A204.1 (cell line): ENCODE data around the gene TBRG4.
"Not testable (repeated sequence)": the region's sequence is repeated elsewhere in the genome, so short reads cannot be mapped to it uniquely, and the experiment has no call there.

Experiments used
- FAIRE-seq: peaks from 2 replicates; lab custom pipeline; 2012; peaks lifted over from hg19 to GRCh38; lab: Jason Lieb, UNC

The TBRG4 gene

DNA sequence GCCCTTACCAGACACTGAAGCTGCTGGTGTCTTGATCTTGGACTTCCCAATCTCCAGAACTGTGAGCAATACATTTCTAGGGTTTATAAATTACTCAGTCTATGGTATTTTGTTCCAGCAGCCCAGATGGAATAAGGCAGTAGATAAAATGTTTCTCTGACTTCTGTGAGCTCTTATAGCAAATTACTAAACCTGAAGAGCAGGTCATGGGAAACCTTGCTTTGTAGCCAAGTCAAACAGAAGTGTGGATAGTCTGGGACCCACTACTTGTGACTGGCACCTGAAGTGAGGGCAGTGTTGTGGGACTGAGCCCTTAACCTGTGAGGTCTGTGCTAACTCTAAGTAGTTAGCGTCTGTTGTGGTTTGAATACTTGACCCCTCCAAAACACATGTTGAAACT is 4.6 kb upstream of the TBRG4 start:
- FAIRE-seq: no peak

DNA sequence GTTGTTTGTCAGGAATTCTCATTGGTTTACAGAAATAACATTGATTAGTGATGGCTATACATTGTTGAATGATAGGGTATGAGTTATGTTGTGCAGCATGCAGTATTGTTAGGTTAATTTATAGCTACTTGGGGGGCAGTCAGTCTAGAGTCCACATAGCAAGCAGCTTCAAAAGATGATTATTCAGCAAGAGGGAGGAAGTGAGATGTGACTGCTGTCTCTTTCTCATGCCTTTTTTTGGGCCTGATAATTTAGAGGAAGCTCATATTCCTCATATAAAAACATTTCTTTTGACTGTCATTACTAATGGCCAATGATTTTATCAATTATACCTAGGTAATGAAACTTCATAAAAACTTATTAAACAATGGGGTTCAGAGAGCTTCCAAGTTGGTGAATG is 3.4 kb upstream of the TBRG4 start:
- FAIRE-seq: no peak

DNA sequence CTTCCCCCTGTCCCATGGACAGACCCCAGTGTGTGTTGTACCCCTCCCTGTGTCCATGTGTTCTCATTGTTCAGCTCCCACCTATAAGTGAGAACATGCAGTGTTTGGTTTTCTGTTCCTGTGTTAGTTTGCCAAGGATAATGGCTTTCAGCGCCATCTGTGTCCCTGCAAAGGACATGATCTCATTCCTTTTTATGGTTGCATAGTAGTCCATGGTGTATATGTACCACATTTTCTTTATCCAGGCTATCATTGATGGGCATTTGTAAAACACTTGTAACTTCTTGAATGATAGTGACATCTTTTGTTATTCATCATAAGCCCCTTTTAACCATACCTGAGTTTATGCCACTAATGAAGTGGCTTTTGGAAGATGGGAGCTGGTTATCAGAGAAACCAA is 2.8 kb upstream of the TBRG4 start:
- FAIRE-seq: not testable (repeated sequence)

DNA sequence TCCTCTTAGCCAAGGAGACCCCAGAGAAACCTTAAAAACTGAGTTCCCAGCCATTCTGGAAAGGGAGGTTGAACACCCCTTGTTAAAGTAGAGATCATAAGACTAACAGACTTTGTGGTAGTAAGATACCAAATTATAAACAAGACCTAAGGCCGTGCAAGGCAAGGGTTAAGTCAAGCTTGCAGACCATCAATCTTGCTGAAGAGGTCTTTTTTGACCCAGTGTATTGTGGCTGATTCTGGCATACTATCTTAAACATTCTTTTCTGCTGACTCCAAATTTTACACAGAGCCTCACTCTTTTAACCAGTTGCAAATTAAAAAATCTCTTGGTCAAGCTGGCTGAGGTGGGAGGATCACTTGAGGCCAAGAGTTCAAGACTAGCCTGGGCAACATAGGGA is 1.2 kb upstream of the TBRG4 start:
- FAIRE-seq: no peak

DNA sequence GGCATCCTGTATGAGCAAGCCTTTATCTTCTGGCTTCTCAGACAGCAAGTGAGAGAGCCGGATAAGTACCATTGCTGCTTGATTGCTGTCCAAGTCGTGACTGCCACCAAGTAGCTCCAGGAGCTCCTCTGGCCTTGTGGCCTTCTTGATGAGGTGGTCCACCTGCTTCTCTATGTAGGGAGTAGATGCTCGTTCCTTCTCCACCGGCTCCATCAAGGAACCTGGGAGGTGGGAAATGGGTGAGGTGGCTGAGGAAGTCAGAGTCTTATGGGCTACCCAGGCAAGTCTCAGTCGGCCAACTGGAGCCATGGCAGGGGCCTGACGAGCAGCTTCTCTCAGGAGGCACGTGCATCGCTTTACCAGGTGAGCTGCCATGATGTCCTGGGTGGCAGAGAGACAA is 2.6 kb downstream of the TBRG4 start:
- no peak for FAIRE-seq

DNA sequence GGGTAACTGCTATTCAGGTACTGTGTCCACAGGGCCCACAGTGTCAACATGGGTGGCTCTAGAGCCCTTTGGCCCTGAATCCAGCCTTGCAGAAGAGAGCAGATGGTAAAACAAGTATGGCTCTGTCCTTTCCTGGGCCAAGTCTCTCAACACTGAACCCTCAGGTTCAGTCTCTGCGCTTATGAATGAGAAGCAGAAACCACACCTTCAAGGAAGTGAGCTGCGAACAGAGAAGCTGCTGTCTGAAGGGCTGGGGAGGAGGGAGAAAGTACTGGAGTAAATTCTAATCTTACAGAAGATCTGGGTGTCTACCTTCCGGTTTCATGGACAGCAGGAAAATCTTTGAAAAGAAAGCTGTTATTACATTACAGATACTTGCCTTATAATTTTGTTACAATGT is 4.1 kb downstream of the TBRG4 start:
- FAIRE-seq: no peak

DNA sequence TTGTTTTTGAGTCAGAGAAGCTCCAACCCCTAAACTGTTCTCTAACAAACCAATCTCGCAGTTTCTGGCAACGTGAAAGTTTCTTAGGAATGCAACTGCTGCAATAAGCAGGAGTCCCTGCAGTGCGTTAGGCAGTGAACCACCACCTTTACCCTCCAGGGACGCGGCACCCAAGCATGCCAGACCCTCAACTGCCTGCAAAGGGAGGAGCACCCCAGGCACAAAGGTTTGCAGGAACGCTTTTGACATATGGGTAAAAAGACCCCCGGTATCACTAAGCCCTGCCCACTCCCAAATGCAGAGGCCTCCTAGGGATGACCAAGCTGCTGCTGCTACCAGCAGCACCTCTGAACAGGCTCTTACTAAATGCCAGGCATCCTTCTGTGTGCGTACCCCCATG is 4.7 kb downstream of the TBRG4 start:
- FAIRE-seq: no peak

DNA sequence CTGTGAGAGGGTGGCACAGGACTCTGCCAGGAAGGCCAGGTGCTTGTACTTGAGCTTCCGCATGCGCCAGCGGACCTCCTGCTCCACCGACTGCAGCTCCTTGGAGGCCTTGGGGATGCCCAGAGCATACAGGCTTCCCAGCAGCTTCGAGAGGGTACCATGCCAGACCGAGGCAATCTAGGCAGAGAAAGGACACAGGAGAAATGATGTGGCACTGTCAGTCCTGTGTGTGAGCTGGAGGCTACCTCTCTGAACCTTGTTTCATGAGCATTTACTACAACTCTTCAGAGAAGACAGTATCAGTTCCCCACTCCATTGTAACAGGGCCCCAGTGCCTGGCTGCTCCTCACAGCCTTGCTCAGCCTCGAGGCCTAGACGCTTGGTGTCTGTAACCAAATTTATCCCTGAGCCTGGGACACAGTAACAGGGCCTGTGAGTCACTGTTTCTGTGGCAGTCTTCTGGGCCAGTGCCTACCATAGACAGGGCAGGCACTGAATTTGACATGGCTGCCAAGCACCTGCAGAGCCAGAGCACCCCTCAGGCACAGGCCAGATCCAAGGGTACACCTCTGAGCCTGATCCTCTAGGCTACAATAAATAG is 5.8 kb downstream of the TBRG4 start:
- FAIRE-seq: no peak

DNA sequence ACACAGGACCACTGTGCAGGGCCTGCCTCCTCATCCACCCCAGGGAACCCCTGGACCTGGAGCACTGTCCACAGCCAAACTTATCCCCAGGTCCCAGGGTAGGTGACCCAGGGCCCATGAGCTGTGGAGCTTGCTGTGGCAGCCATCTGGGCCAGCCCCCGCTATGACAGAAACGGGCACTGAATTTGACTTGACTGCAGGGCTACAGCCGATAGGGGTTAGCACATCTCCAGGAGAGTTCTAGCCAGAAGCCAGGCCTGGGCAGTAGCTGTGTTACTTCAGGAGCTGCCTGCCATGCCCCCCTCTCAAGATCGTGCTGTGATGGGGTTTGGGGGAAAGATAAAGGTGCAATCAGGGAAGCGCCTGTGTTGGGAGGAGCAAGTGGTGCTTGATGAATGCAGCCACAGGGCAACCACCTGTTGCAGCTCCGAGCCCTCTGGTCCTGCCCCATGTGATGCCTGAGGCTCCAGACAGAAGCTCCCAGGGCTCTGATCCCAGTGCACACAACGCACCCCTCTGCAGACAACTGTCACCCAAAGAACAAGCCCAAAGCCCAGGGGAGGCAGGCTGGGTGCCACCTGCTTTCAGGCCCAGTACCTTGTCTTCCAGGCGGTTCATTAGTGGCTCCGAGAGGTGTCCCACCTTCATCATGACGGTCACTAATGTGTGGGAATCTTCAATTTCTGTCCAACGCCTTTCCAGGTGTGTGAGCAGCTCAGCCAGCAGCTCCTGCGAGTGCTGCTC is 6.5 kb downstream of the TBRG4 start:
- no peak for FAIRE-seq

DNA sequence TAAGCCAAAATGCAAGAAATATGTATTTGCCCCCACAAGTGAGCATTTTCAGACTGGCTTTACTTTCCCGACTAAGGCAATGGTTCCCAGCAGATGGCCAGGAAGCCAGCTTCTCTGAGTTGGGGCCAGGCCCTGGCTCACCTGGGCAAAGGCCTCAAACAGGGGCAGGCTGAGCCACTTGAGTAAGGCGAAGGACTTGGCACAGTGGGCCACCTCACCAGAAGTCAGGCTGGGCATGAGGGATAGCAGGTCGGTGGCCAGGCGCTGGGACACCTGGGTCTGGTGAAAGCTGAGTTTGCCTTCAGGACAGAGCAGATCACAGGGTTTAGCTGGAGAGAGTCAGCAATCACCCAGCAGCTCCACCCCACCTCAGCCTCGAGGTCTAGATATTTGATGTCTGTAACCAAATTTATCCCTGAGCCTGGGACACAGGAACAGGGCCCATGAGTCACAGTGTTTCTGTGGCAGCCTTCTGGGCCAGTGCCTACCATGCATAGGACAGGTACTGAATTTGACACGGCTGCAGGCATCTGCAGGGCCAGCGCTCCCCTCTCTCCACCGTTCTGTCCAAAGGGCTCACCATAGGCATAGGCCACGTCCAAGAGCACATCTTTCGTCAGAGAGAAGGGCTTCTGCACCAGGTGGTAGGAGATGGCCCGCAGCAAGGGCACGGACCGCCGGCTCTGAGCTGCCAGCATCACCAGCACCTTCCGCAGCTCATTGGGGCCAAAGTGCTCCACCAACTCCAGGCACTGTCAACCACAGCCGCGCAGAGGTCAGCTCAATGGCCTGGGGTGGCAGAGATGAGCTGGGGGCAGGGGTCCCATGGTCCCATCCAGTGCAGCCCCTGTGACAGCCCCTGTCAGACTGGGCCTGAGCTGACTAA is 7.3 kb downstream of the TBRG4 start:
- no peak for FAIRE-seq

DNA sequence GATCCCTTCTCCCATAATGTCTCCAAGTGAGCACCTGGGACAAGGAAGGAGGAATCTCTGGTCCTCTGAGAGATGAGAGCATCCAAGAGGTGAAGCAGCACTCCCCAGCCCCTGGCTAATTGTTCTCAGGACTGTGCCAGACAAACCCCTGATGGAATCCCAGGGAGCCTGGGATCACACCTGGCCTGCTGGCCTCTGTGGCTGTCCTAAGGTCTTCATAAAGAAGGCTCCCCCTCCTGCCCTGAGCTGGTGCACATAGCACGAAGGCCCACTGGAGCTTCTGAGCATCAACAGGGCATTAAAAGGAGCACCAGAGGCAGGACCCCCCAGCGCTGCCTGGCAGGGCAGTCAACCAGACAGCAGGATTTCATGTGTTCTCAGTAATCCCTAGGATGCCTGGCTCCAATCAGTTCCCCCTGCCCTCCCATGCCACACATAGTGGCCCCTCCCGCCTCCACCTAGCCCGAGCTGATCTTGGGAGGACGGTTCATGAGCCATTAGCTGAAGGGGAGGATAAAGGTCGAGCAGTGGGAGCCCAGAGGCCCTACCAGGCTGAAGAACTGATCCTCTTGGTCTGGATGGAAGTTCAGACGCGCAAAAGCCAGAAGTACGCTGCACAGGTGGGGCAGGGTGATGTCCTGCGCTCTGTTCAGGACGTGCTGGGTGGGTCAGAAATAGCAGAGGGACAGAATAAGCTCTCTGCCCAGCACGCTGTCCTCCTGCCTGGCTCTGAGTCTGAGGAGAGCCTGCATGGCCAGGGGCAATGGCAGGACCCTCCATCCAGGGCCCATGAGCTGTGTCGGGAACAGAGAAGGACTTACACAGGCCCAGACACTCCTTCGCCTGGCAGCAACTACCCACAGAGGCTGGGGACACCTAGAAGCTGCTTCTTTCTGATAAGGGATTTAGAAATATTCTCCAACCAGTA is 8.4 kb downstream of the TBRG4 start:
- no peak for FAIRE-seq

DNA sequence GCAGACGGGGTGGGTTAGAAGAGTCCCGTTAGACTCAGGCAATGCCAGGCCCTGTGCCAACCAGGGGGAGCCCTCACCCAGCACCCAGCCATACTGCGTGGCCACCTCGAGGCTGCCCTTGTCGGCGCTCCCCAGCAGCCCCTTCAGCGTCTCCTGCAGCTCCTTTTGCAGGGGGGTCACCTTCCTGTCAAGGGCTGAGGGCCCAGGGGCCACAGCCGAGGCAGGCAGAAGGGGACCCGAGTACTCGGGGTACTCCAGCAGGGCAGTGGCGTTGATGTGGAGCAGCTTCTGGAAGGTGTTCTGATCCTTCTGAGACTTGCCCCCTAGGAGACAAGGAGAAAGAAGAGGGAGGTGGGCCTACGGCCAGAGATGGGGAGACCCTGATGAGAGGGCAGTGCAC is 9.7 kb downstream of the TBRG4 start:
- FAIRE-seq: no peak

DNA sequence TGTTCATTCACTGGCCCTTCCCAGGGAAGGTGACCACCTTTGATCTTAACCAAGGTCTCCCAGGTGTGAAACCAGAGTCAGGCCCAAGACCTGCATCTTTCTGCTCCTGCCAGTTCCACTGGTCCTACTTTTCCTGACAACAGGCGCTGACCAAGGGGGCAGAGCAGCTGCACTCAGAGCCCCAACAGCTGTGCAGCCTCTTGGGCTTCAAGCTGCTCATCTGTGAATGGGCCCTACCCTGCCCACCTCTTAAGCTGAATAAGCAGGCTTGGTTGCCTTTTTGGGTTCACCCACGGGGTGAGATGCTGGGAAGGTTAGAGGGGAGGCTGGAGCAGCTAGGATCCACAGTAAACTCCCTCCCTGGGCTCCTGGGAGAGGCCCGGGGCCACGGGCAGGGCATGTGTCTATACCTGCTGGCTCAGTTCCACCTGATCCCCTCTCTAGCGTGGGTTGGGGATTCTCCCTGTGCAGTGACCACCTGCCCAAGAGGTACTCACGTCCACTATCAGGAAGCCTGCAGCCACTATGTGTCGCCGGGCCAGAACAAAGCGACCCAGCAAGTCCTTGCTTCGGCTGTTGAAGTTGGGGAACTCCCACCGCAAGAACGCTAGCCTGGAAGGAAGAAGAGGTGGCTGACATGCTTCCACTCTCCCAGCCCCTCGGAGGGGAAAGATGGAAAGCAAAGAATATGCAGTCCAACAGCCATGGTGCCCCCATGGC is 10.6 kb downstream of the TBRG4 start:
- FAIRE-seq: no peak

DNA sequence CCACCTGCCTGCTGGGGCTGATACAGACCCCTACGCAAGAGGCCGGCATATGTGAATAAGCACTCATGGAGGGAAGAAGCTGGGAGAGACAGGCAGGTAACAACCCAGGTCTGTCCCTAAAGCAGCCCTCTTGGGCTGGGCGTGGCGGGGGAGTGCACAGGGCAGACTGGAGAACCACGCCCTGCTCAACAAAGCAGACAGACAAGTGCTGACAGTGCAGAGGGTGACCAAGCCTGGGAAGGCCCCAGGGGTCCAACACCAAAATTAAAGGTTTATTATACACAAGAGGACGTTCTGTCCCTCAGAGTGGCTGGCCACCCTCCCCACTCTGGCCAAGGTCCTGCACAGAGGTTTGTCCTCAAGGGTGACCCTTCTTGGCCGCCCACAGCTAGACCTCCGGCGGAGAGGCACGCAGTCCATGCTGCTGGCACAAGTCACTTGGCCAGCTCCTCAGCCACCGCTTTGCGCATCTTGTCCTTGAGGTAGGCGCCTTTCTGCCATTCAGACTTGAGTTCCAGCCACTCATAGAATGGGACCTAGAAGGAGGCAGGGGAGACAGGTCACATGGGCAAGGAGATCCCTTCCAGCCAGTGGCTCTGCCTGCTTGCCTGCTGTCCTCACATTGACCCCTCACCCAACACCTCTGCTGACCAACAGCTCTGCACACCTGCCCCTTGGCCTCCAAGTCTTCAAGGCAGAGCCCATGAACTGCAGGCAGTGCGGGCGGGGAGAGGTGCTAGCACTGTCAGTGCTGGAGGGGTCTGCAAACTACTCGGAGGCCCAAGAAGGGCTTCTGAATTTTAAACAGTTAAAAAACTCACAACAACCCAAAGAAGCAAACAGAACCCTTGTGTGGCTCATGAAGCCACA is 11.4 kb downstream of the TBRG4 start:
- no peak for FAIRE-seq

DNA sequence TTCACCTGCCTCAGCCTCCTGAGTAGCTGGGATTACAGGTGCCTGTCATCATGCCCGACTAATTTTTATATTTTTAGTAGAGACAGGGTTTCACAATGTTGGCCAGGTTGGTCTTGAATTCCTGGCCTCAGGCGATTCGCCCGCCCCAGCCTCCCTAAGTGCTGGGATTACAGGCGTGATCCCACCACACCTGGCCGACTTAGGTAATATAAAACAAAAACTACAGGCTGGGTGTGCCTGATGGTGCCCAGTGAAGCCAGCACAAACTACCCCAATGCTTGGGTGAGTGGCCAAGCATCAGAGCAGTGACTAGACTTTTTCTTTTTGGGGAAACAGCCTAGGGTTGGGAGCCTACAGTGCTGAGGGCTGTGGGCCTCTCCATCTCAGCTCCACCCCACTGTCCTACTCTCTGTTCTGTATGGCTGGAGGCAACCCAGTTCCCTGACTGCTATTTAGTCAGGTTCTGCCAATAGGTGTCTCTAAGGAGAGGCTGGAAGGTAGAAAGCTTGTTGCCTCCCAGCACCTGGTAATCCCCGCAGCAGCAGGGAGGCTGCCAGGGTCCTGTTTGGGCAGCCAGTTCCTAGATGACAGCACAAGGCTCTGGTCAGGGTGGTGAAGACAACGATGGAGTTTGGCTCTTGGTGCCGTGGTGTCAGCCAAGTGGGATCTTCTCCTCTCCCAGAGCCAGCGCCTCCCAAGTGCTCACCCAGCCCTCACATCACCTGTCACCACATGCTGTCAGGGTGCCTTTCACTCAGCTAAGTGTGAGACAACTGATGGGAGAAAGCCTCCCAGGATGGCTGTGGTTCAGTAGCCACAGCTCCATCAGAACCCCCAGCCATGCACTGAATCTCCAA is 12.3 kb downstream of the TBRG4 start:
- no peak for FAIRE-seq

DNA sequence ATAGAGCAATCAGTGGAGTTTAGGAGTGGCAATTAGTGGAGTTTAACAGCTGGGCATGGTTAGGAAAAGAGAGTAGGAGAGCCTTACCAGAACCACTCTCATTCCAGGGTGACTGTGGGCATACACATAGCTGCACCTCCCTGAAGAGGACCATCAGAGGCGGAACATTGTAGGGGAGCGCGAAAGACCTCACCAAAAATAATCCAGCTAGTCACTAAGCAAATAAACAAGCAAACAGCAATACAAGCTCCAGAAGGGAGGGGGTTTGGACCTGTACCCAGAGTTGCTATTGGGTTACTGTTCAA is 18.6 kb downstream of the TBRG4 start:
- FAIRE-seq: no peak

DNA sequence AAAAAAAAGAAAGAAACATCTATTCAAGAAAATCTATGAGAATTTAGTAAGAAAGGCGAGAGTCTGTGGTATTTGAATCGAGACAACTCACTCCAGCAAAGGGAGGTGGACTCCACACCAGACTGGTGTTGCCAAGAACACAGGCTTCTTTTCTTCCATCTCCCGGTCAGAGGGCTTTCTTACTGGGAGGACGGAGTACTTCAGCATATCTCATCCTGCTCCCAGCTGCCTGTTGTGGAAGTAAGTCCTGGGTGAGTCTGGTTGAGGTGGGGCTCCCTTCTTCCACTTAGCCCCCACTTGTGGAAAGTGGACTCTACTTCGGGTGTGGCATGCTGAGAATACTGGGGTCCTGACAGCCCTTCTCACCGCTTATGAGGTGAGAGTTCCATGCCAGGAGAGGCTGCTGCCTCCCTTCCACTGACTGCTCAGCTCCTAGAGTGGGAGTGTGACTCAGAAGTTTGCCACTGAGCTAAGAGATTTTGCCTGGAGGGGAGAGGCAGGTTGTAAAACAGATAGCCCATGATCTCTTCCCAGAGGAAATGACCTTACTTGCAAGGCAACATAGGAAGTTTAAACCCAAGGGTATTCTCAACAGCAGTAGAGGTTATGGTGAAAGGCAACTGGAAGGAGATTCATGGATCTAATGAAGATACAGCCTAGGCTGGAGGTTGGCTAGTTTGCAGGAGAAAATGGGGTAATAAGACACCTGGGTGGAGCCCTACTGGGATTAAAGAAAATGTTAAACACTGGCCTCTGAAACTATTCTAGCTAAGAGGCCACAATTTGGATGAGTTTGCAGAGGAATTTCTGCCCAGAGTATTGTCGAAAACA is 19.2 kb downstream of the TBRG4 start:
- no peak for FAIRE-seq

DNA sequence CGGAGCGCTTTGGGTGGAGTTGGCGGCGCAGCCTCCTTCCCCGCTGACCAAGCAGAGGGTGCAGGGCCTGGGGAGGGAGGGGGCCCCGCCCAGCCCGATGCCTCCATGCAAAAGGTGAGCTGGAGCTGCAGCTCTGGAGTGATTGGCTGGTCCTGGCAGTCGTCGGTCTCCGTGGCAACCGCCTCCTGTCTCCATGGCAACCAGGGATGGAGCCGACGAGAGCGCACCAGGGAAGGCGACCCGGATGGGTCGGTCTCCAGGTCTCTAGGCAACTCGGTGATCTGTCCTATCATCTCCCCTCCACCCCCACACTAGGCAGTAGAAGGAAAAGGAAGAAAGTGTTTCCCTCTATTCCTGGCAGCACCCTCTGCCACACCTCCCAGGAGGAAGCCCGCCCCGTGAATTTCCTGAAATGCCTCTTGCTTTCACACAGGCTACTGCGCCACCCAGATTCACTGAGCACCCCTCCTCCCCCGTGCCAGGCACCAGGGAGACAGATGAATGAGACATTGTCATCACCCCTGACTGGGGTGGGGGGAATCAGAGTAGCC is 22.1 kb downstream of the TBRG4 start:
- no peak for FAIRE-seq
